Measurements from ENCODE around the gene CRTAC1.

The CRTAC1 gene

DNA sequence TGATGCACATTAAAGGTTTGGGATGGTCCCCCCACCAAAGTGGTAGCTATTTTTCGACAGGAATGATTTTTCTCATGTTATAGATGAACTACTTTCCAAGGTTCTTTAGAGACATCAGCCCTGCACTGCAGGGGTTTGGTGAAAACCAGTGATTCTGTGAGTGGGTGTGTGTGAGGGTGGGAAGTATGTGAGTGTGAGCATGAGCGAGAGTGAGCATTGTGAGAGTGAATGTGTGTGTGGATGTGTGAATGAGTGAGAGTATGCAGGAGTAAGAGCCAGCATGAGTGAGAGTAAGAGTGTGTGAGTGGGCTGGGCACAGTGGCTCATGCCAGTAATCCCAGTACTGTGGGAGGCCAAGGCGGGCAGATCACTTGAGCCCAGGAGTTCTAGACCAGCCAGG is 105.7 kb downstream of the CRTAC1 start:
- no peak for DNase-seq (ENCODE audit: low read depth)

DNA sequence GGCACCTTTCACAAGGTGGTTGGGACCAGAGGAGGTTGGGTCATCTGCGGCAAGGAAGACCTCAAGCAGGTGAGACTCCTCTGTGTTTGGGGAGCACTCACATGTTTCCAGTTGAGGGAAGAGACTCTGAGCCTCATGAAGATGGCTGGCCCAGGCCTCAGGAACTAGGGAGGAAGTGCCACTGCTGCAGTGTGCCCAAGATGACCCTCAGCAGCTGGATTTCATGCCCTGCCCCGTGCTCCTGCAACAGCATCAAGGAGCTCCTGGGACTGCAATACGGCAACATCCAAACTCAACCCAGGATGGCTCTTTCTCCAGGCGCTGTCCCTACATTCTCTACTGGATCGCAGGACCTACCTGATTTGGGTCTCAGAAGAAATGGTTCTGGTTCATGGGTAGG is 106.9 kb downstream of the CRTAC1 start:
- no peak for DNase-seq (ENCODE audit: low read depth)

GRCh38 chr10:97923057-97923456 is 107.4 kb downstream of the CRTAC1 start:
- no peak for DNase-seq (ENCODE audit: low read depth)

- DNase-seq (ENCODE audit: low read depth), result no peak
These were observed 108.2 kb downstream of the CRTAC1 start for GRCh38 chr10:97922022-97922758.

GRCh38 chr10:97921581-97922021 is 108.8 kb downstream of the CRTAC1 start:
- no peak for DNase-seq (ENCODE audit: low read depth)

GRCh38 chr10:97920865-97921264 is 109.6 kb downstream of the CRTAC1 start:
- no peak for DNase-seq (ENCODE audit: low read depth)

DNA sequence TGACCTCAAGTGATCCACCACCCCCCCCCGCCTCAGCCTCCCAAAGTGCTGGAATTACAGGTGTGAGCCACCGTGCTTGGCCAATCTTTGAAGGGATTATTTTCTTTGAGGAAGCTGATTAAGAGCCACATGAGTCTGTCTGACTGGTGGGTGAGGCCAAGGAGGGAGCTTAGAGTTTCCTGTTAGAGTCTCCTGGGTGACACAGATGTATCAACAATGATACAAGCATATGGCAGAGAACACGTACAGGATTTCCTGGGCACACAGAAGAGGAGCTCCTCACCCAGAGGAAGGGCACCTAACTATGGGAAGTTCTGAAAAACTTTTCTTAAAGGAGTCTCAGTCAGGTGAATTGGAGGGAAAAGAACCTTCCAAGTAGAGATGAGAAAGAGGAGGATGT is 111.4 kb downstream of the CRTAC1 start:
- no peak for DNase-seq (ENCODE audit: low read depth)

GRCh38 chr10:97916586-97916985 is 113.8 kb downstream of the CRTAC1 start:
- no peak for DNase-seq (ENCODE audit: low read depth)

DNA sequence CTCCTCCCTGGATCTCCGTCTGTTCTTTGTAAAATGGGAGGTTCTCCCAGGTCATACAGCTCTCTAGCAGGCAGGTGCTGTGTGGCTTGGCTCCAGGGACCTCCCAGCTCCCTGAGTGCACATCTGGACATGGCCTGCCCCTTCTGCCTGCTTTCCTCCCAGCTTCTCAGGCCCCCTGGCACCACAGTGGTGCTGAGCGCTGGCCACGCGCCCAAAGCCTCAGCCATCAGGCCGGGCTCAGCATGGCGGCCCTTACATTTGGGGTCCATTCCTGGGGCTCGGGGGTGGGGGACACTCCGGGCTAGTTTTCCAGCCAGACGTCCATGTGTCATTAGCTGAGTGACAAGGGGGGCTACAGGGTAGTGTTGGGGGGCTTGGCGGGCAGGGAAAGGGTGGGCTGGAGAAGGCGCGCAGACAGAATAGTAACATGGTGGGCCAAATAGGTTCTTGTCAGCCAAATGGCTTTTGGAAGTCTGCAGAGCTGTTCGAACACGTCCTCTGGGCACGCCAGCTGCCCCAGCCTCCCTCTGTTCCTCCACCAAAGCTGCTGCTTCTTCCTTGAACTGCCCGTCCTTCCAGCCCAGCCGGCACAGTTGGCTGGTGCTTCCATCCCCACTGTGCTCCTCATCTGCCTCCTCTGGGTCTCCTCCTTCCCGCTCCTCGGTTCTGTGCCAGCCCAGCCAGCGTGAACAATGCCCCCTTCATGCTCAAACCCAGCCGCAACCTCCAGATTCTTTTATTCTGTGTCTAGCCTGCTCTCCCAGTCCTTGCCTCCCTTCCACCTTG is 114.9 kb downstream of the CRTAC1 start:
- no peak for DNase-seq (ENCODE audit: low read depth)

DNA sequence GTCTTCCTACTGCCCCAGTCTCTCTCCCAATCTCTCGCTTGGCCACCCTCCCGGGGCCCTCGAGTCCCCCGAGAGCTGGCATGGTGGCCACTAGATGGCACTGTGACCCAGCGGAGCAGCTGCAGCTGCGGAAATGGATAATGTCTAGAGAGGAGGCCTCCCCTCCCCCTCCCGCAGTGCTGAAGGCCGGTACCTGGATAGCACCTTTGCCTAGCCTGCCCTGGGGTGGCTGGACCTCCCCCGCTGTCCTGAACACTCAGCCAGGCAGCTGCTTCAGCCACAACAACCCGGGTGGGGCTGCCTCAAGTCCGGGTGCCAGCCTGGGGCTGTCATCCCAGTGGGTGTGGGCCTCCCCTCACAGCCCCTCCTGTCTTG is 115.6 kb downstream of the CRTAC1 start:
- DNase-seq (ENCODE audit: low read depth), result peak; percentile 66

- no peak for DNase-seq (ENCODE audit: low read depth)
These were observed 116.1 kb downstream of the CRTAC1 start for GRCh38 chr10:97914171-97914836.

DNA sequence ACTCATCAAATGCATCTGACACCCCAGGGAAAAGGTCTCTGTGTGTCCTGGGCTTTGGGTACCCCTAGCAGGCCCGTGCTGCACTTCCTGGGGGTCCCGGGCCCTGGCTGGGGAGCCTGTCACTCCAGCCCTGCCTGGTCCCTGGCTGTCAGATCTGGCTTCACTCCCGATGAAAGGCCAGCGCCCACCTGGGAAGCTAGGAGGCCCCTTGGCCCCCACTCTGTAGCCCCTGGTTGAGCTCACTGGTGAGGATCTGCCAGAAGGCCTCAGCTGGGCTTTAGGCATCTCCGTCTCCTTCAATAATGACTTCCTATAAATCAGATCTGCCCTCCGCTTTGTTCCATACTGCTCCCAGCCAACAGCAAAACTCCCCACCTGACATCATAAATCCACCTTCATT is 116.8 kb downstream of the CRTAC1 start:
- DNase-seq (ENCODE audit: low read depth), result no peak

DNA sequence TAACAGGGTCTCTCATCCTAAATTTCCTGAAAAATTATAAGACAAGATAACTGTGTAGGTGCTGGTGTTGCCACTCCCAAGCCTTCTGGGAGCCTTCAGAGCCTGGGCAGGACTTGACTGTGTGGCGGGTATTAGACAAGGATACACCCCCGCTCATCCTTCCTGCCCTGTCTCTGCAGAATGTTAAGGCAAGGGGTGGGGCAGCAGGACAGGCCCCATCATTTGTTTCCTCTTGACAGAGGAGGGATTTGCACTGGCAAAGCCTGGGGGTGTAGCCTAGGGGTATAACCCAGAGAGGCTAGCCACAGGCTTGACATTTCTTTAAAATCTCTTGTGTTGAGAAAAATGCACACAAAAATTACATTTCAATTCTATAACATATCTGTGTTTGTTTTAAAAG is 117.2 kb downstream of the CRTAC1 start:
- DNase-seq (ENCODE audit: low read depth), result no peak

- no peak for DNase-seq (ENCODE audit: low read depth)
These were observed 119.2 kb downstream of the CRTAC1 start for GRCh38 chr10:97911217-97911616.

GRCh38 chr10:97910661-97911060 is 119.8 kb downstream of the CRTAC1 start:
- no peak for DNase-seq (ENCODE audit: low read depth)

DNA sequence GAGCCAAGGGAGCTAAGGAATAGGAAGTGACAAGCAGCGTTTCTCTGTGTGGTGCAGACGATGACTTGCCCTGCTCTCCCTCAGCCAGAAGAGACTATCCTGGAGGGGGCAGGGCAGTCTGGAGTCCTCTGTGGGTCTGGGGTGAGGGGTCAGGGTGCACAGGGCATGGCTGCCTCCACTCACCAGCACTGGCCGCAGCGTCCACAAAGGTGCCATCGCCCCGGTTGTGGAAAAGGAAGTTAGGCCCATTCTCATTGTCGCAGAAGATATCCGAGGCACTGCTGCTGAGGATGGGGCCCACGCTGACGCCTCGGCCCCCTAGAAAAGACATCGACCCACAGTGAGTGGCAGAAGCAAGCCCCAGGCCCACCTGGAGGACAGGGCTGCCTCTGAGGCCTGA is 122.6 kb downstream of the CRTAC1 start:
- no peak for DNase-seq (ENCODE audit: low read depth)

DNA sequence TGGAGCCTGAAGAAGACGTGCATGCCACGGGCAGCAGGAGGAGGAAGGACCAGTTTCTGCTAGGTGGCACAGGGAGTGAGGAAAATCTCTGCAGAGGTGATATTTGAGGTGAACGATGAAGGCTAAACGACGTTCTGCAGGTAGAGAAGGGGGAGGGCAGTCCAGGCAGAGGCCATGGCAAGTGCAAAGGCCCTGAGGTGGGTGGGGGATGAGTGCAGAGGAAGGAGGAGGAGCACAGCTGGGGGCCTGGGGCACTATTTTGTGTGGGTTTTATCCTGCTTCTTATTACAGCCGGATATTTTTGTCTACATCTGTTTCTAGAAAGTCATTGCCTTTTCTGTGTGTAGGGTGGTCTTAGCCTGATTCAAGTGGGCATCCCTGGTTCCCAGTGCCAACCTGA is 123.2 kb downstream of the CRTAC1 start:
- DNase-seq (ENCODE audit: low read depth), result no peak

DNA sequence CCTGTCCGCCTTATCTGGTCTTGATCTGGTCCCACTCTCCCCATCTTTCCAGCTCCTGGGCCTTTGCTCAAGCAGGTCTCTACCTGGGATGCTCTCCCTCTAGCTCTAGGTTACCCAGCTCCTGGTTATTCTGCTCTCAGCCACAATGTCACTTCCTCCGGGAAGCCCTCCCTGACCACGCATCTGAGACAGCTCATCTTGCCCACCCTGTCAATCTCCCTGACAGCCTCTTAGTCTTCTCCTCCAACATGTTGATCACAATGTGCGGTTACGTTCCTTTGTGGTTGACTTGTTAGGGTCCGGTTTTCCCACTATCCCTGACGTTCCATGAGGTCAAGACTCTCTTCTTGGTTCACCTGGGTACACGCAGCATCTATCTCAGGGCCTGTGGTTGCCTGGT is 125.1 kb downstream of the CRTAC1 start:
- no peak for DNase-seq (ENCODE audit: low read depth)

- no peak for DNase-seq (ENCODE audit: low read depth)
These were observed 125.8 kb downstream of the CRTAC1 start for GRCh38 chr10:97904576-97904975.

- no peak for DNase-seq (ENCODE audit: low read depth)
These were observed 126.4 kb downstream of the CRTAC1 start for GRCh38 chr10:97904018-97904381.

DNA sequence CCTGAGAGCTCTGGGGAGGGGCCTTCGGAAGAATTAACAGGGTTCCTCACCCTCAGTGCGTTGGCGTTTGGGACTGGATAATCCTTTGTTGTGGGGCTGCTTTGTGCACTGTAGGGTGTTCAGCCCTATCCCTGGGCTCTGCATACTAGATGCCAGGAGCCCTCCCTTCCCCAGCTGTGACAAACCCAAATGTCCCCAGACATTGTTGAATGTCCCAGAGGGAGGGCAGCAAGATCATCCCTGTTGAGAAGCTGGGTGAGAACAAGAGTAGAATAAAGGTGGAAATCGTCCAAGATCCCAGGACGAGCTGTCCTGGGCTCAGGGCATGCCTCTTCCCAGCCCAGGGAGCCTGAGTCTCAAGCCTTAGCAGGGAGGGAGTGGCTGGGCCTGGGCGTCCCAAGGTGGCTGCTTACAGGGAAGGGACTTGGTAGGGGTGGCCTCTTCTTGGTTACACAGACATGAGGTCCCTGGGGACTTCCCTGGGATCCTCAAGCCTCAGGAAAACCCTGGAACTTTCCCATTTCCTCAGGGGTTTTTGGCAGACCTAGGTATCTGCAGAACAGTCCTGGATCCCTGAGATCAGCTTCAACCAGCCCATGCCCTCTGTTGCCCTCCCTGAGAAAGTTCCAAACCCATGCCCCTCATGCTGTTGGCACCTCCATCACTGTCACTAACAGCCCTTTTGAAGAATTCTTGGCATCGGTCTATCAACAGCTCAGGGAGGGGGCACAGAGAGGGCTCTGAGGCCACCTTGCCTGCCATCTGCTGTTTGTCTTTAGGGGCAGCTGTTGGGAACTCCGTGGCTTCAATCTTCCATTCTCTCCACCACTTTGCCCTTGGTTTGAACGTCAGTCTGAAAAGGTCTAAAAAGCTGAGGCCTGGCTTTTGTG is 127.0 kb downstream of the CRTAC1 start:
- no peak for DNase-seq (ENCODE audit: low read depth)

DNA sequence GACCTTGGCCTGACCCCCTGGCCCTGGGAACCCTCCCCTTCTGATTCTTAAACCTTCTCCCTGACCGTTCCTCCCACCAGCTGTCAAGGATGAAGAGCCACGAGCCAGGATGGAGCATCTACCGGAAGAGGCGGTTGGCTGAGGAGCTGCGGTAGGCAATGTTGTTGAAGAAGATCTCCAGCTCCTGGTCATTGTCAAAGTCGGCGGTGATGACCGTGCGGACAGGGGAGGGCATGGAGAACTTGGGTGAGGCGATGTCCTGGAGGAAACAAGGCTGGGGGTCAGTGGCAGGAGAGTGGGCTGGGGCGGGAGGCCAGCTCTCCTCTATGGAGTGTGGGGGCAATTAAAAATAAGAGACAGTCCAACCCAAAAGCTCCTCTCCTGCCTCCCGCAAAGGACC is 129.0 kb downstream of the CRTAC1 start:
- no peak for DNase-seq (ENCODE audit: low read depth)
